Hepatocyte (in vitro differentiated cells): ENCODE data around the gene DGKI. TPM values are rescaled to one million over a fixed set of nuclear protein-coding genes. Genes with fewer than 3 reads are reported as not detected.

Experiments
- DNase-seq: peaks from one replicate; pipeline ENCODE4 v3.0.0-alpha.2; 2016; ENCODE audit warnings: low spot score
- H2AFZ ChIP-seq: fragments of 200-600 bp; sonication (generic); 2 replicates; pipeline ENCODE4 v1.6.0; 2016; ENCODE audit warnings: antibody characterized with exemption, mild to moderate bottlenecking
- H3K27ac ChIP-seq: fragments of 200-600 bp; sonication (generic); 2 replicates; pipeline ENCODE4 v1.5.1; 2016; ENCODE audit warnings: mild to moderate bottlenecking
- H3K27me3 ChIP-seq: fragments of 200-600 bp; sonication (generic); 2 replicates; pipeline ENCODE4 v1.6.1; 2016
- H3K36me3 ChIP-seq: fragments of 200-600 bp; sonication (generic); replicated peaks from 2 replicates; pipeline ENCODE4 v1.5.1; 2016; ENCODE audit warnings: low read depth; ENCODE audit not compliant: insufficient read depth
- H3K4me1 ChIP-seq: fragments of 200-600 bp; sonication (generic); 2 replicates; pipeline ENCODE4 v1.5.1; 2016; ENCODE audit warnings: mild to moderate bottlenecking, moderate library complexity; ENCODE audit not compliant: insufficient read depth
- H3K4me2 ChIP-seq: fragments of 200-600 bp; sonication (generic); 2 replicates; pipeline ENCODE4 v1.6.0; 2016
- H3K4me3 ChIP-seq: fragments of 200-600 bp; sonication (generic); 2 replicates; pipeline ENCODE4 v1.5.1; 2016; ENCODE audit warnings: mild to moderate bottlenecking
- H3K79me2 ChIP-seq: fragments of 200-600 bp; sonication (generic); 2 replicates; pipeline ENCODE4 v1.6.0; 2017; ENCODE audit warnings: mild to moderate bottlenecking
- H3K9me2 ChIP-seq: fragments of 200-600 bp; sonication (generic); replicated peaks from 2 replicates; pipeline ENCODE4 v1.6.0; 2017; ENCODE audit warnings: mild to moderate bottlenecking; ENCODE audit not compliant: insufficient read depth
- H3K9me3 ChIP-seq: fragments of 200-600 bp; sonication (generic); 2 replicates; pipeline ENCODE4 v1.5.1; 2016; ENCODE audit warnings: low read depth, mild to moderate bottlenecking
- H4K20me1 ChIP-seq: fragments of 200-600 bp; sonication (generic); 2 replicates; pipeline ENCODE4 v1.6.0; 2016; ENCODE audit warnings: mild to moderate bottlenecking; ENCODE audit not compliant: insufficient read depth, poor library complexity, severe bottlenecking
- CTCF ChIP-seq: fragments of 200-600 bp; sonication (generic); IDR thresholded peaks from 2 replicates; pipeline ENCODE4 v1.5.1; 2016; ENCODE audit warnings: antibody characterized with exemption, mild to moderate bottlenecking; ENCODE audit not compliant: poor library complexity
- EZH2 ChIP-seq: fragments of 200-600 bp; sonication (generic); IDR thresholded peaks from 2 replicates; pipeline ENCODE4 v1.6.1; 2016; ENCODE audit warnings: antibody characterized with exemption, mild to moderate bottlenecking, borderline replicate concordance
- EZH2phosphoT487 ChIP-seq: fragments of 200-600 bp; sonication (generic); IDR thresholded peaks from one replicate; pipeline ENCODE4 v1.6.1; 2018; ENCODE audit warnings: antibody characterized with exemption, mild to moderate bottlenecking, low read depth, moderate library complexity; ENCODE audit not compliant: unreplicated experiment, severe bottlenecking
- WGBS: methylation state at CpG from one replicate; pipeline ENCODE4 v1.1.6; 2016; ENCODE audit warnings: low lambda C conversion rate; ENCODE audit errors: missing lambda C conversion rate; 5-methylcytosine and 5-hydroxymethylcytosine counted together
- polyA plus RNA-seq: library from polyadenylated mRNA; unstranded; fragments of >200 nt; fragmentation: Nextera tagmentation; extraction: Ambion mirVana; gene quantifications from 2 replicates; pipeline ENCODE4 v1.2.1, GENCODE V29; 2016
- total RNA-seq: library from RNA; depleted of rRNA; stranded (reverse); fragments of >200 nt; gene quantifications from 2 replicates; pipeline ENCODE4 v1.2.3, GENCODE V29; 2014

Gene DGKI
- total and polyA plus RNA-seq, 2 experiments from 2014 or later, result 0.47 to 1.8 TPM

DNA sequence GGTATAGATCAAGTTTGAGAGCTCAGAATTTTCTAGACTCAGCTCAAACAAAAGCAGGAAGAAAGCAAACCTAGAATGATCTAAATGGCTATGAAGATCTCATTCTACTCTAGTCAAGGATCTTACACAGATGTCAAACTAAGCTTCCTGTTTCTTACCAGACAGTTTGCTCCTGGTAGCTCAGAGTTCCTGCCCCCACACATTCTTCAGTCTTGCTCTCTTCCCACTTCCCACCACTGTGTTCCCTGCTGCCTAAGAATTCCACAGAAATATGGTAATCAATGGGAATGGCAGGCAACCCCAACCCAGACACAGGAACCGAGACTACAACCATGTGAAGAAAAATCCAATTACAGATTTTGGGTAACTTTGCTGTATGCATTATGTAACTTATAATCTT is 369.8 kb downstream of the DGKI start:
- H2AFZ ChIP-seq, result no peak overlapping the region
- H3K36me3 ChIP-seq, result no peaks in the 10 kb centered on the region
- H4K20me1 ChIP-seq, result no peaks in the 10 kb centered on the region
- no peak overlapping the region for H3K4me3 ChIP-seq
- no peaks in the 10 kb centered on the region for H3K4me1 ChIP-seq
- H3K9me2 ChIP-seq, result no peaks in the 10 kb centered on the region
- H3K4me2 ChIP-seq, result no peak overlapping the region
- TF ChIP-seq EZH2, result no peak
- no peak for TF ChIP-seq CTCF
- no peak for TF ChIP-seq EZH2phosphoT487
- H3K27me3 ChIP-seq, result no peaks in the 10 kb centered on the region
- no peak overlapping the region for H3K27ac ChIP-seq
- H3K9me3 ChIP-seq, result no peaks in the 10 kb centered on the region
- no peaks in the 10 kb centered on the region for H3K79me2 ChIP-seq
- 82% methylated on average over 1 of the region's 1 CpG for WGBS
- no peak for DNase-seq

DNA sequence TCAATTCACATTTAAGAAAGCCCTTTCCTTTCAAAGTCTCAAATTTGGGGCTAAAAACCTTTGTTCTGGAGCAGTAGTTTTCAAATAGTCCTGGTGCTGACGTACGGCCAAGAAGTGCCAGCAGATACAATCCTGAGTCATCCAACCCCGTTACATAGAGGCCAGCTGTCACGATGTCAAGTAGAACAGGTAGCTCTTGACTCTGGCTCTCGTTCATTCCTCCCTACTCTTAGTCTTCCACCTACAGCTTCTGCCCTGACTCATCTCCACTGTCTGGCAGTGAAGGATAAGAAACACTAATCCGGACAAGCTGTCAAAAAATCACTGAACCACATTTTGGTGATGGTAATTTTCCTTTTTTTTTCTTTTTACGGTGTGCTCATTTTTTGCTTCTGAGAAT is 370.8 kb downstream of the DGKI start:
- Histone ChIP-seq H3K9me2 (no peaks in the 10 kb centered on the region), H2AFZ (no peak overlapping the region), H3K9me3 (no peaks in the 10 kb centered on the region), H3K4me2 (no peak overlapping the region), H3K79me2 (no peaks in the 10 kb centered on the region), H3K4me1 (no peaks in the 10 kb centered on the region), H3K36me3 (no peaks in the 10 kb centered on the region), H4K20me1 (no peaks in the 10 kb centered on the region), H3K4me3 (no peak overlapping the region), H3K27me3 (no peaks in the 10 kb centered on the region), H3K27ac (no peak overlapping the region)
- DNase-seq, result no peak
- TF ChIP-seq EZH2phosphoT487 (no peak), CTCF (no peak), EZH2 (no peak)
- WGBS, result 83% methylated on average over 7 of the region's 7 CpGs

DNA sequence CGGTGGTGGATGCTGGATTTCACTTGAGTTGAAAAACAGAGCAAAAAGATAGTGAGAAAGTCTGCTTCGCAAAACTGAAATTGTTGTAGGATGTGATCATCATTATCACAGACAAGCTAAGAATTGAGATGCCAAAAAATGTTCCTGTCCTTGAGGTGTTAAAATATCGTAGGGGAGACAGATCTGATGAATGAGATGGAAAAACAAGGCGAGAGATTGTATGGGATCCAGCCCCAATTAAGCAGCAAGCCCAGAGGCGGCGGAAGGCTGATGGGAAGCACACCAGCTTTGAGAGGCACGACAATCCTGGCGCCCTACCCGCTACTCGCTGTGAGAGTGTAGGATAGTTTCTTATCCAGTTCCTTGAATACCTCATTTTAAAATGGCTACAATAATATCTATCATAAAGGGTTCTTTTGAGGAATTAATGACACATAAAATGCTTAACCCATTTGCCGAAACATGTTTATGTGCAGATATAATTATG is 372.2 kb downstream of the DGKI start:
- no peak overlapping the region for H3K4me2 ChIP-seq
- 92% methylated on average over 11 of the region's 11 CpGs for WGBS

More for the DNA sequence above, 372.2 kb downstream of the DGKI start:
- no peaks in the 10 kb centered on the region for H3K4me1 ChIP-seq
- no peak overlapping the region for H3K4me3 ChIP-seq
- no peaks in the 10 kb centered on the region for H3K36me3 ChIP-seq
- H3K27ac ChIP-seq, result no peak overlapping the region
- TF ChIP-seq EZH2 (no peak), CTCF (no peak), EZH2phosphoT487 (no peak)
- H3K27me3 ChIP-seq, result no peaks in the 10 kb centered on the region
- no peaks in the 10 kb centered on the region for H3K9me3 ChIP-seq
- no peaks in the 10 kb centered on the region for H3K9me2 ChIP-seq
- no peak for DNase-seq
- no peaks in the 10 kb centered on the region for H4K20me1 ChIP-seq
- H3K79me2 ChIP-seq, result no peaks in the 10 kb centered on the region
- no peak overlapping the region for H2AFZ ChIP-seq
